Tibial nerve (tissue), 4 donors: ENCODE data around the gene ASB16. TPM values are rescaled to one million over a fixed set of nuclear protein-coding genes. Genes with fewer than 3 reads are reported as not detected.
"Not testable (repeated sequence)": the region's sequence is repeated elsewhere in the genome, so short reads cannot be mapped to it uniquely, and the experiment has no call there.

Experiments used
- DNase-seq, 2 donors: peaks; one replicate each; pipeline ENCODE4 v3.0.0-alpha.2; 2019; ENCODE audit warnings: low spot score in 2 of 2
- H3K27ac ChIP-seq, 4 donors: fragments of 200-600 bp; sonication (generic) in 3 of 4; one replicate each; pipeline ENCODE4 v1.5.1; 2017 to 2019; ENCODE audit warnings: mild to moderate bottlenecking in 1 of 4
- H3K27me3 ChIP-seq, 2 donors: fragments of 200-600 bp; sonication (generic) in 1 of 2; one replicate each; pipeline versions ENCODE4 v1.5.1 to v1.6.0; 2017 to 2019
- H3K36me3 ChIP-seq, 3 donors: fragments of 200-600 bp; sonication (generic); one replicate each; pipeline ENCODE4 v1.5.1; 2018 to 2019
- H3K4me1 ChIP-seq, 4 donors: fragments of 200-600 bp; sonication (generic) in 3 of 4; one replicate each; pipeline ENCODE4 v1.5.1; 2017 to 2019
- H3K4me3 ChIP-seq, 4 donors: fragments of 200-600 bp; sonication (generic) in 3 of 4; one replicate each; pipeline ENCODE4 v1.5.1; 2017 to 2019; ENCODE audit warnings: mild to moderate bottlenecking in 1 of 4, moderate library complexity in 1 of 4
- H3K9me3 ChIP-seq, 4 donors: fragments of 200-600 bp; sonication (generic) in 3 of 4; one replicate each; pipeline ENCODE4 v1.5.1; 2017 to 2019
- CTCF ChIP-seq, 5 experiments: fragments of 200-600 bp in 3 of 5; fragments of 450-650 bp in 2 of 5; sonication (generic) in 3 of 5; IDR thresholded peaks; one replicate each; pipeline ENCODE4 v1.5.1; 2016 to 2019; ENCODE audit warnings: antibody characterized with exemption in 5 of 5, mild to moderate bottlenecking in 3 of 5, moderate library complexity in 2 of 5
- EP300 ChIP-seq, 2 donors: sonication (generic); formaldehyde crosslinking; IDR thresholded peaks; one replicate each; pipeline ENCODE4 v1.6.1; 2017; ENCODE audit warnings: antibody characterized with exemption in 2 of 2, mild to moderate bottlenecking in 1 of 2
- POLR2A ChIP-seq, 2 donors: fragments of 450-650 bp; IDR thresholded peaks; one replicate each; pipeline ENCODE4 v1.6.1; 2017; ENCODE audit warnings: antibody characterized with exemption in 2 of 2, mild to moderate bottlenecking in 2 of 2, moderate library complexity in 2 of 2
- WGBS, 2 donors: methylation state at CpG; one replicate each; pipeline ENCODE4 v1.1.5; 2018; 5-methylcytosine and 5-hydroxymethylcytosine counted together
- total RNA-seq, 4 donors: library from RNA; depleted of rRNA; stranded (reverse); fragments of >200 nt; gene quantifications; one replicate each; pipeline ENCODE4 v1.1.0, GENCODE V29; 2016

The ASB16 gene
- total RNA-seq, 4 donors from 2014 or later = 2.7 TPM; not detected in 3

- TF ChIP-seq EP300 (IDR thresholded peaks at IDR 0.05) = no peak
- TF ChIP-seq POLR2A (IDR thresholded peaks at IDR 0.05) = no peak
- no peak for TF ChIP-seq CTCF (IDR thresholded peaks at IDR 0.05)
- H3K27me3 ChIP-seq = no peaks in the 10 kb centered on the region
- no peak overlapping the region for H3K27ac ChIP-seq
- H3K36me3 ChIP-seq = no peaks in the 10 kb centered on the region
- peaks cover 0 to 1% (median under 1%) of the 10 kb centered on the region in 4 donors for H3K4me1 ChIP-seq
- DNase-seq = no peak
- no peak overlapping the region for H3K4me3 ChIP-seq
- H3K9me3 ChIP-seq = no peaks in the 10 kb centered on the region
Measured at GRCh38 chr17:44132275-44132821, 38.2 kb upstream of the ASB16 start.

DNA sequence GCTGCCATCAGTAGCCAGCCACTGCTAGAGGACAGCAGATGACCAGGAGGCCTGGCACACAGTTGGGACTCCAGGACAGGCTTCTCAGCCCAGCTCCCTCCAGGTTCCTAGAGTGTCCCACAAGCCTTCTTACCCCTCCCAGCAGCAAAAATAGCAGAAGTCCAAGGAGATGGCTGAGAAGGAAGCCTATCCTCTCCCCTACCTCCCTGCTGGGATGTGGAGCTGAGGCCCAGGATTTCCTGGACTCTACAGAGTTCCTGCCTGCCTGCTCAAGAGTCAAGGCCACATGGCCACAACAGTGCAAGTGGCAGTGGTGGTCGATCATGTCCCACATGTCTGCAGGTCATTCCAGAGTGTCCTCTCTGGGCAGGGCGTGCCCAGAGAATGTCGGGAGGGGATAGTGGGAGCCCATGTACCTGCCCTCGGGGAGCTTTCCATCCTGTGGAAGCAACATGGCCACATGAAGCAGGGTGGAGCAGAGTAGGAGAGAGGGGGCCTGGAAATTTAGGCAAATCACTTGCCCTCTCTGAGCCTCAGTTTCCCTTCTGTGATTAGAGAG is 36.5 kb upstream of the ASB16 start:
- Histone ChIP-seq H3K36me3 (no peaks in the 10 kb centered on the region), H3K9me3 (no peaks in the 10 kb centered on the region), H3K4me1 (peaks cover 0 to 17% (median 12%) of the 10 kb centered on the region in 4 donors), H3K4me3 (no peak overlapping the region), H3K27me3 (no peaks in the 10 kb centered on the region), H3K27ac (no peak overlapping the region)
- TF ChIP-seq EP300 (IDR thresholded peaks at IDR 0.05) = no peak
- no peak for TF ChIP-seq CTCF (IDR thresholded peaks at IDR 0.05)
- TF ChIP-seq POLR2A (IDR thresholded peaks at IDR 0.05) = no peak
- 83 to 100% methylated on average over 4 of the region's 4 CpGs for WGBS, 2 donors
- no peak for DNase-seq

GRCh38 chr17:44134752-44135568 is 35.5 kb upstream of the ASB16 start:
- TF ChIP-seq POLR2A (IDR thresholded peaks at IDR 0.05) (no peak), EP300 (IDR thresholded peaks at IDR 0.05) (no peak), CTCF (IDR thresholded peaks at IDR 0.05) (no peak)
- 94 to 95% methylated on average over 9 of the region's 9 CpGs for WGBS, 2 donors

GRCh38 chr17:44137891-44138709 is 32.4 kb upstream of the ASB16 start:
- H3K27me3 ChIP-seq = no peaks in the 10 kb centered on the region
- H3K9me3 ChIP-seq = no peaks in the 10 kb centered on the region
- peaks cover 0 to 33% (median 17%) of the 10 kb centered on the region in 4 donors for H3K4me1 ChIP-seq
- WGBS, 2 donors = 1 to 3% methylated on average over 19 to 20 of the region's 20 CpGs
- peak overlapping the region in 3 of 4 donors; percentile 57 to 91 (median 86) for H3K27ac ChIP-seq
- H3K4me3 ChIP-seq = peak overlapping the region in 2 of 4 donors; percentile 3 to 17
- no peaks in the 10 kb centered on the region for H3K36me3 ChIP-seq
- peak; percentile 66 to 69 for DNase-seq
- no peak for TF ChIP-seq CTCF (IDR thresholded peaks at IDR 0.05)
- TF ChIP-seq POLR2A (IDR thresholded peaks at IDR 0.05) = peak; percentile 43 to 54
- peak; percentile 78 to 87 for TF ChIP-seq EP300 (IDR thresholded peaks at IDR 0.05)

More at GRCh38 chr17:44134752-44135568, 35.5 kb upstream of the ASB16 start:
- Histone ChIP-seq H3K36me3 (no peaks in the 10 kb centered on the region), H3K4me1 (peaks cover 0 to 18% (median 12%) of the 10 kb centered on the region in 4 donors), H3K9me3 (no peaks in the 10 kb centered on the region), H3K4me3 (no peak overlapping the region), H3K27me3 (no peaks in the 10 kb centered on the region), H3K27ac (no peak overlapping the region)
- no peak for DNase-seq

DNA sequence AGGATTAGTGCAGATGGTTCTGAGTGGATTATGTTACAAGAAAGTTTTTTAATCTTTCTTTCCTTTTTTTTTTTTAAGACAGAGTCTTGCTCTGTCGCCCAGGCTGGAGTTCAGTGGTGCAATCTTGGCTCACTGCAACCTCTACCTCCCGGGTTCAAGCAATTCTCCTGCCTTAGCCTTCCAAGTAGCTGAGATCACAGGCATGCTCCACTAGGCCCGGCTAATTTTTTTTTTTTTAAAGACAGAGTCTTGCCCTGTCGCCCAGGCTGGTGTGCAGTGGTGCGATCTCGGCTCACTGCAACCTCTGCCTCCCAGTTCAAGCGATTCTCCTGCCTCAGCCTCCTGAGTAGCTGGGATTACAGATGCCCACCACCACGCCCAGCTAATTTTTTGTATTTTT is 26.6 kb upstream of the ASB16 start:
- not testable (repeated sequence) for DNase-seq, H3K4me3 ChIP-seq, H3K27me3 ChIP-seq, H3K36me3 ChIP-seq, H3K9me3 ChIP-seq
- H3K4me1 ChIP-seq = peaks cover 0 to 17% (median 5%) of the 10 kb centered on the region in 4 donors
- 86 to 88% methylated on average over 8 of the region's 8 CpGs for WGBS, 2 donors
- peak overlapping the region in 1 of 4 donors; percentile 78 for H3K27ac ChIP-seq
